ENCODE measurements around the gene PTPRZ1.

PTPRZ1 gene

GRCh38 chr7:121872831-121873288, at the start of gene PTPRZ1:
PTPRZ1 (plus strand) TSS chr7:121873161; CDS start chr7:121873500, 339 bp downstream.
- no peak for DNase-seq

GRCh38 chr7:121824276-121824675, 48.7 kb upstream of the PTPRZ1 start:
- DNase-seq: no peak

GRCh38 chr7:121831351-121831750, 41.6 kb upstream of the PTPRZ1 start:
- peak; percentile 78 for DNase-seq

- peak; percentile 88 for DNase-seq
Measured at GRCh38 chr7:121831801-121832200, 41.2 kb upstream of the PTPRZ1 start.

- DNase-seq: peak; percentile 76
Measured at GRCh38 chr7:121832347-121832746, 40.6 kb upstream of the PTPRZ1 start.

GRCh38 chr7:121833991-121834390, 39.0 kb upstream of the PTPRZ1 start:
- no peak for DNase-seq

- DNase-seq: no peak
Measured at GRCh38 chr7:121837462-121837861, 35.5 kb upstream of the PTPRZ1 start.

- DNase-seq: no peak
Measured at GRCh38 chr7:121847041-121847440, 25.9 kb upstream of the PTPRZ1 start.

GRCh38 chr7:121853307-121853706, 19.7 kb upstream of the PTPRZ1 start:
- no peak for DNase-seq

- no peak for DNase-seq
Measured at GRCh38 chr7:121860953-121861352, 12.0 kb upstream of the PTPRZ1 start.

GRCh38 chr7:121862591-121862990, 10.4 kb upstream of the PTPRZ1 start:
- DNase-seq: no peak

GRCh38 chr7:121871188-121871587, 1.8 kb upstream of the PTPRZ1 start:
- DNase-seq: no peak

- DNase-seq: peak; percentile 37
Measured at GRCh38 chr7:121873289-121874194, 581 bp downstream of the PTPRZ1 start.

- no peak for DNase-seq
Measured at GRCh38 chr7:121874298-121874697, 1.3 kb downstream of the PTPRZ1 start.

GRCh38 chr7:121875203-121875602, 2.2 kb downstream of the PTPRZ1 start:
- DNase-seq: no peak

- DNase-seq: no peak
Measured at GRCh38 chr7:121876656-121877500, 3.9 kb downstream of the PTPRZ1 start.

GRCh38 chr7:121878918-121879464, 6.0 kb downstream of the PTPRZ1 start:
- DNase-seq: no peak

GRCh38 chr7:121879544-121879943, 6.6 kb downstream of the PTPRZ1 start:
- no peak for DNase-seq

- DNase-seq: no peak
Measured at GRCh38 chr7:121882731-121883130, 9.8 kb downstream of the PTPRZ1 start.

GRCh38 chr7:121885166-121885920, 12.4 kb downstream of the PTPRZ1 start:
- DNase-seq: no peak

GRCh38 chr7:121887634-121888033, 14.7 kb downstream of the PTPRZ1 start:
- DNase-seq: no peak

GRCh38 chr7:121890833-121891232, 17.9 kb downstream of the PTPRZ1 start:
- DNase-seq: no peak

- no peak for DNase-seq
Measured at GRCh38 chr7:121891731-121892130, 18.8 kb downstream of the PTPRZ1 start.

Data from NCI-H1417 treated with DMSO at 0.1 percent for 48 hours (cell line).